IMR-90 (cell line): Measurements from ENCODE around the gene AHNAK2. TPM values are rescaled to one million over a fixed set of nuclear protein-coding genes. Genes with fewer than 3 reads are reported as not detected.

Experiments used
- ATAC-seq: fragments of 200-7000 bp; cut with Tn5 transposase; 2 replicates; pipeline ENCODE4 v1.9.1; 2020; ENCODE audit warnings: low read depth, mild to moderate bottlenecking, moderate library complexity
- BruUV-seq: library from RNA; stranded (reverse); fragments of 400-500 nt; replicated peaks from 2 replicates; lab custom pipeline; 2021; lab: Mats Ljungman, UMichigan
- CTCF ChIA-PET: fragments of 300-600 bp; formaldehyde crosslinking; extraction: SDS; loops from one replicate; lab custom pipeline; 2021; ENCODE audit warnings: antibody characterized with exemption; lab: Yijun Ruan, JAX
- POLR2A ChIA-PET: fragments of 300-600 bp; sonication (Branson Sonifier 250); formaldehyde crosslinking; loops from one replicate; lab custom pipeline; 2022; ENCODE audit warnings: antibody characterized with exemption; ENCODE audit not compliant: unreplicated experiment; lab: Charles Lee
- DNase-seq: peaks from one replicate; pipeline ENCODE4 v3.0.0; 2013
- H2AFZ ChIP-seq: replicated peaks from 2 replicates; pipeline ENCODE3; 2013; ENCODE audit warnings: low read length, mild to moderate bottlenecking; ENCODE audit not compliant: poor library complexity
- H2AK5ac ChIP-seq: 2 replicates; pipeline ENCODE4 v1.6.1; 2013; ENCODE audit warnings: low read depth, low read length, inconsistent platforms
- H2AK9ac ChIP-seq: replicated peaks from 2 replicates; pipeline ENCODE3; 2013; ENCODE audit warnings: mild to moderate bottlenecking, low read depth, low read length, moderate library complexity; ENCODE audit not compliant: poor library complexity
- H2BK120ac ChIP-seq: 2 replicates; pipeline ENCODE4 v1.6.1; 2013; ENCODE audit warnings: low read depth, low read length, inconsistent platforms
- H2BK15ac ChIP-seq: 3 replicates; pipeline ENCODE4 v1.6.1; 2013; ENCODE audit warnings: low read depth, low read length, inconsistent platforms
- H2BK20ac ChIP-seq: 2 replicates; pipeline ENCODE4 v1.6.1; 2013; ENCODE audit warnings: low read depth, mild to moderate bottlenecking, inconsistent platforms, low read length, moderate library complexity
- H2BK5ac ChIP-seq: 2 replicates; pipeline ENCODE4 v1.6.1; 2013; ENCODE audit warnings: mild to moderate bottlenecking, low read depth, low read length, inconsistent platforms; ENCODE audit not compliant: poor library complexity, severe bottlenecking
- H3K14ac ChIP-seq: replicated peaks from 2 replicates; pipeline ENCODE4 v1.6.1; 2013; ENCODE audit warnings: low read depth, low read length, inconsistent platforms
- H3K18ac ChIP-seq: 2 replicates; pipeline ENCODE4 v1.6.1; 2013; ENCODE audit warnings: low read depth, low read length, control low read depth
- H3K23ac ChIP-seq: 2 replicates; pipeline ENCODE4 v1.6.1; 2013; ENCODE audit warnings: low read depth, low read length, inconsistent platforms
- H3K27ac ChIP-seq: 2 replicates; pipeline ENCODE4 v1.5.1; 2013; ENCODE audit warnings: mild to moderate bottlenecking, control low read depth, low read length; ENCODE audit not compliant: insufficient read depth
- H3K27me3 ChIP-seq: 2 replicates; pipeline ENCODE4 v1.6.1; 2013; ENCODE audit warnings: low read length; ENCODE audit not compliant: control insufficient read depth, insufficient read depth
- H3K36me3 ChIP-seq: 2 replicates; pipeline ENCODE4 v1.6.1; 2013; ENCODE audit warnings: low read length, mixed read lengths; ENCODE audit not compliant: control insufficient read depth, insufficient read depth
- H3K4ac ChIP-seq: 2 replicates; pipeline ENCODE4 v1.6.1; 2013; ENCODE audit warnings: low read depth, low read length, inconsistent platforms
- H3K4me1 ChIP-seq: 2 replicates; pipeline ENCODE4 v1.6.1; 2013; ENCODE audit warnings: low read length, mixed read lengths; ENCODE audit not compliant: control insufficient read depth, insufficient read depth
- H3K4me2 ChIP-seq: 2 replicates; pipeline ENCODE4 v1.6.1; 2013; ENCODE audit warnings: low read depth, mild to moderate bottlenecking, control low read depth, low read length, moderate library complexity
- H3K4me3 ChIP-seq: 2 replicates; pipeline ENCODE4 v1.5.1; 2013; ENCODE audit warnings: low read depth, mild to moderate bottlenecking, control low read depth, low read length, moderate library complexity; ENCODE audit not compliant: insufficient read depth
- H3K56ac ChIP-seq: 2 replicates; pipeline ENCODE4 v1.6.1; 2013; ENCODE audit warnings: low read length, inconsistent platforms; ENCODE audit not compliant: insufficient read depth; ENCODE audit errors: extremely low read depth
- H3K79me1 ChIP-seq, 2 experiments: 2 replicates each; pipeline ENCODE4 v1.6.1; 2013; ENCODE audit warnings: low read length in 2 of 2, inconsistent platforms in 1 of 2, low read depth in 1 of 2
- H3K9ac ChIP-seq: 2 replicates; pipeline ENCODE4 v1.6.1; 2013; ENCODE audit warnings: low read depth, low read length, control low read depth
- H3K9me1 ChIP-seq: 2 replicates; pipeline ENCODE4 v1.6.1; 2013; ENCODE audit warnings: low read length, inconsistent platforms; ENCODE audit not compliant: insufficient read depth
- H3K9me3 ChIP-seq: 2 replicates; pipeline ENCODE4 v1.6.1; 2013; ENCODE audit warnings: low read length; ENCODE audit not compliant: control insufficient read depth, insufficient read depth
- H4K20me1 ChIP-seq: 2 replicates; pipeline ENCODE4 v1.6.1; 2013; ENCODE audit warnings: low read length, inconsistent platforms; ENCODE audit not compliant: insufficient read depth
- H4K5ac ChIP-seq: 2 replicates; pipeline ENCODE4 v1.6.1; 2013; ENCODE audit warnings: mild to moderate bottlenecking, low read depth, low read length, control low read depth
- H4K8ac ChIP-seq, 2 experiments: 2 replicates each; pipeline ENCODE4 v1.6.1; 2013; ENCODE audit warnings: low read depth in 2 of 2, low read length in 2 of 2, control low read depth in 1 of 2, inconsistent platforms in 1 of 2
- H4K91ac ChIP-seq: 2 replicates; pipeline ENCODE4 v1.6.1; 2013; ENCODE audit warnings: low read depth, low read length, inconsistent platforms; ENCODE audit not compliant: insufficient read depth
- BHLHE40 ChIP-seq: fragments of 150-350 bp; IDR thresholded peaks from 2 replicates; pipeline ENCODE4 v1.6.1; 2016; ENCODE audit warnings: mild to moderate bottlenecking, low read depth, low read length
- CEBPB ChIP-seq: IDR thresholded peaks from 2 replicates; pipeline ENCODE4 v1.6.1; 2012; ENCODE audit warnings: low read depth, low read length, improper control_type of control experiment
- CHD1 ChIP-seq: IDR thresholded peaks from 2 replicates; pipeline ENCODE4 v1.6.1; 2012; ENCODE audit warnings: low read depth, low read length, improper control_type of control experiment
- CTCF ChIP-seq: conservative IDR thresholded peaks from 2 replicates; pipeline ENCODE4 v1.5.1; 2012; ENCODE audit warnings: mild to moderate bottlenecking, low read depth, low read length, improper control_type of control experiment
- ELK1 ChIP-seq: fragments of 150-350 bp; IDR thresholded peaks from 2 replicates; pipeline ENCODE4 v1.6.1; 2016; ENCODE audit warnings: low read depth, mild to moderate bottlenecking, low read length, moderate library complexity, borderline replicate concordance
- FOS ChIP-seq: fragments of 150-350 bp; IDR thresholded peaks from 2 replicates; pipeline ENCODE4 v1.6.1; 2016; ENCODE audit warnings: low read depth, low read length
- MAFK ChIP-seq: IDR thresholded peaks from 2 replicates; pipeline ENCODE4 v1.6.1; 2012; ENCODE audit warnings: low read depth, low read length, improper control_type of control experiment
- MAZ ChIP-seq: IDR thresholded peaks from 2 replicates; pipeline ENCODE4 v1.6.1; 2012; ENCODE audit warnings: low read depth, mild to moderate bottlenecking, low read length, improper control_type of control experiment, moderate library complexity, borderline replicate concordance
- MXI1 ChIP-seq: IDR thresholded peaks from 2 replicates; pipeline ENCODE4 v1.6.1; 2012; ENCODE audit warnings: low read depth, mild to moderate bottlenecking, low read length, moderate library complexity, borderline replicate concordance
- NFE2L2 ChIP-seq: fragments of 150-350 bp; IDR thresholded peaks from 2 replicates; pipeline ENCODE4 v1.6.1; 2016; ENCODE audit warnings: low read depth, mild to moderate bottlenecking, low read length
- POLR2A ChIP-seq: IDR thresholded peaks from 2 replicates; pipeline ENCODE4 v1.6.1; 2012; ENCODE audit warnings: mild to moderate bottlenecking, low read depth, low read length
- RAD21 ChIP-seq: IDR thresholded peaks from 2 replicates; pipeline ENCODE4 v1.6.1; 2012; ENCODE audit warnings: low read length, improper control_type of control experiment
- RCOR1 ChIP-seq: IDR thresholded peaks from 2 replicates; pipeline ENCODE4 v1.6.1; 2012; ENCODE audit warnings: mild to moderate bottlenecking, low read length, improper control_type of control experiment; ENCODE audit not compliant: insufficient replicate concordance
- RFX5 ChIP-seq: IDR thresholded peaks from 2 replicates; pipeline ENCODE4 v1.8.0; 2012; ENCODE audit warnings: low read depth, mild to moderate bottlenecking, low read length, moderate library complexity
- SMC3 ChIP-seq: fragments of 150-350 bp; IDR thresholded peaks from 2 replicates; pipeline ENCODE4 v1.6.1; 2016; ENCODE audit warnings: low read depth, mild to moderate bottlenecking, antibody characterized with exemption, low read length, moderate library complexity
- USF2 ChIP-seq: fragments of 150-350 bp; IDR thresholded peaks from 2 replicates; pipeline ENCODE4 v1.6.1; 2017; ENCODE audit warnings: mild to moderate bottlenecking, antibody characterized with exemption, low read length, low read depth
- WGBS, 2 experiments: methylation state at CpG; one replicate each; pipeline versions ENCODE4 v1.1.5 to v1.1.7; 2013; ENCODE audit warnings: missing lambda C conversion rate in 2 of 2; ENCODE audit not compliant: insufficient read length in 1 of 2; ENCODE audit errors: extremely low coverage in 2 of 2; 5-methylcytosine and 5-hydroxymethylcytosine counted together
- dilution Hi-C: fragments of 300-500 bp; cut with HindIII; formaldehyde crosslinking; loops from one replicate; pipeline ENCODE4 v1.14.3; 2018; ENCODE audit warnings: low sequenced_read_pairs; ENCODE audit not compliant: unreplicated experiment
- in situ Hi-C: fragments of 300-500 bp; cut with MboI; formaldehyde crosslinking; loops from 3 replicates; pipeline ENCODE4 v1.14.3; 2019; ENCODE audit warnings: low sequenced_read_pairs, inconsistent platforms, mixed read lengths
- intact Hi-C: fragments of 100-400 bp; cut with micrococcal nuclease; formaldehyde crosslinking; loops from 2 replicates; pipeline ENCODE4 v1.10.0; 2022
- polyA plus RNA-seq, 3 experiments: library from polyadenylated mRNA; depleted of rRNA; stranded (reverse); fragments of >200 nt; gene quantifications; 2 replicates each; pipeline ENCODE4 v1.2.3, GENCODE V29; 2012; ENCODE audit warnings: low replicate concordance in 1 of 3
- total RNA-seq: library from RNA; depleted of rRNA; stranded (reverse); fragments of >200 nt; gene quantifications from 2 replicates; pipeline ENCODE4 v1.2.3, GENCODE V29; 2012

Gene AHNAK2
- total and polyA plus RNA-seq, 2 of the 4 experiments (the other 2 are of a cell fraction), result 2.6 to 7.9 TPM

- Histone ChIP-seq H3K14ac (no peak overlapping the region), H3K4me3 (no peak overlapping the region), H2AFZ (no peak overlapping the region), H3K27ac (no peak overlapping the region), H4K20me1 (no peaks in the 10 kb centered on the region), H3K4ac (no peak overlapping the region), H3K4me1 (no peaks in the 10 kb centered on the region), H2AK9ac (no peak overlapping the region), H3K56ac (no peak overlapping the region), H3K9ac (no peak overlapping the region), H4K8ac (no peak overlapping the region), H3K9me1 (no peaks in the 10 kb centered on the region), H2BK5ac (no peak overlapping the region), H3K27me3 (no peaks in the 10 kb centered on the region; the same call in 1 of the 2 replicates), H3K23ac (no peak overlapping the region), H3K18ac (no peak overlapping the region), H2AK5ac (no peak overlapping the region), H3K4me2 (no peak overlapping the region), H3K79me1 (no peaks in the 10 kb centered on the region), H3K9me3 (no peaks in the 10 kb centered on the region), H4K5ac (no peak overlapping the region), H2BK20ac (no peak overlapping the region), H2BK15ac (no peak overlapping the region), H3K36me3 (peaks cover 2% of the 10 kb centered on the region; the same call in 1 of the 2 replicates), H4K91ac (no peak overlapping the region), H2BK120ac (no peak overlapping the region)
- dilution Hi-C loops, result no loop called here
- POLR2A ChIA-PET, result no interaction called here
- intact Hi-C loops, result no loop called here
- 82% methylated on average over 14 of the region's 26 CpGs; no CpG with 5 or more reads in 1 of the 2 experiments for WGBS, 2 experiments
- no peak for DNase-seq
- in situ Hi-C loops, result no loop called here
- TF ChIP-seq RAD21 (no peak), CEBPB (no peak), RCOR1 (no peak), MXI1 (no peak), RFX5 (no peak), MAFK (no peak), ELK1 (no peak), USF2 (no peak), CTCF (no peak), BHLHE40 (no peak), SMC3 (no peak), CHD1 (no peak), MAZ (no peak), FOS (no peak), NFE2L2 (no peak), POLR2A (no peak)
- no peak for ATAC-seq
- CTCF ChIA-PET, result no interaction called here
- no TSS peak for BruUV-seq
These were observed 24.1 kb downstream of the AHNAK2 start for GRCh38 chr14:104953896-104954656.
